Hippocampal formation (tissue), 2 donors: ENCODE data around the gene BLOC1S3.

Source experiments
- DNase-seq, 2 donors: peaks; one replicate each; lab custom pipeline; 2025; lab: John Stamatoyannopoulos, UW

BLOC1S3 gene

DNA sequence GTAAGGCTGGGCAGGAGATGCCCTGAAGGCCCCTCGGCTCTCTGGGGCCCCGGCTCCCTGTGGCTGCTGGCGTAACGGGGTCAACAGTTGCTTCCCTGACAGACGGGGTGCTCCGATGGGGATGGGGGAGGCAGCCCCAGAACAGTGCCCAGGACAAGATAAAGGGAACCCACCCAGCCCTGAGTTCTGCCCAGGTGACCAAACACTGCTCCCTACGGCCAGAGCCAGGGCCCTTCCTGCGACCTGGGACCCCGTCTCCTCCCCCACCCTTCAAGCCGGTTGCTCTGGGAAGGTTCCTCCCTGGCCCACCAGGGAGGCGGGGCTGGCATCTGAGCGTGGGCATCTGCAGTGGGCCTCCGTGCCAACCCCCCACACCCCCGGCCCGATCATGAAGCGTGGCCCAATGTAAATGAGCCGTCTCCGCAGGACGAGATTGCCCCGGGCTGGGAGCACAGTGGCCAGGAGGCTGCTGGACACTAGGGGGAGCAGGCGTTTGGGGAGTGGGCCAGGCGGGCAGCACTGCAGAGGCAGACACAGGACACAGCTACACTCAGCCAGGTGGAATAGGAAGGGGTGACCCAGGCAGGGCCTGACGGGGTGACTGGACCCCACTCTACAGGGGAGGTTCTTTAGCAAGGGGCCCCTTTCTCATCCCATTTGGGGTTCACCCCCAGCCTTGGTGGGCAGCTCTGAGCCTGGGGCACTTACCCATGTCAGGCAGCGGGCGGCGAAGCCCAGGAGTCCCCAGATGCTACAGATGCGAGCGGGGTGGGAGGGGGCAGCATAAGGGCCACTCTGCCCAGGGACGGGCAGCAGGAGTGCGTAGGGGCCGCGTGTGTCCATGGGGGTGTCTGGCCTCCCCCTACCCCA lies 16.6 kb upstream of the BLOC1S3 start:
- no peak for DNase-seq

DNA sequence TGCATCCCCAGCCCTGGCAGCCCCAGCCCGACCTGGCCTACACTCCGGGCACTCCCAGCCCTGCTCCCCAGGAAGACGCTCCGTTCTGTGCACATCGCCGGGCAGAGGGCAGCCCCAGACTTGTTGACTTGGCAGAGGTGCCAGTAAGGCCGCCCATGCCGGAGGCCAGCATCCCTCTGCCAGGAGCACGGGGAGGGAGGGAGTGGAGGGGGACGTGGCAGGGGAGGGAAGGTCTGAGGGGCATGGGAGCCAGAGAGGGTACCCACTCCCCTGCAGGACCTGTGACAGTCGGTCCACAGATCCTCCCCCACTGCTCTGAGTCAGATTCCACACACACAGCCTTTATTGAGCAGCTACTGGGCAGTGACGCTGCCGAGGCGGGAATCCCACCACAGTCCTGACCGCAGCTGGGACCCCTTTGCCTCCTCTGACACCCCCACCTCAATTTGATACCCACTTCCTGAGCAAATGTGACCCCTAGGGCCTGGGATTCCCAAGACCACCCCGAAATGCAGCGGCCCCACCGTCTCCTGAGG lies 15.9 kb upstream of the BLOC1S3 start:
- DNase-seq = peak in 1 of 2 donors; percentile 51

DNA sequence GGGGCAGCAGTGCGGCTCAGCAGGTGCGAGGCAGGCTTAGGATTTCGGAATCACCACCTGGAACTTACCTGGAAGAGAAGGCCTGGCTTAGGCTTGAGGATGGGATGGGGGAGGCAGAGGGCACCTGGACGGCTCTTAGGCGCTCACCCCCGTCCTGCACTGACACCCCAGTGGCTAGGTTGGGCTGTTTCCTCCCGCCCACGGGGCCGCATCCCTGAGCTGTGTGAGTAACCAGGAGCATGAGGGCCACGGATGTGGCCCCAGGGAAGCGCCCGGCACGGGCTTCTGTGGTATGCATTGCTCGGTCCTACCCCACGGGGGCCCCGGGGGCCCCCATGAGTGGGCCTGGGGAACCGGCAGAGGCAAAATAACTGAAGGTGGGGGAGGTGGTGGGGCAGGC lies 15.4 kb upstream of the BLOC1S3 start:
- no peak for DNase-seq

DNA sequence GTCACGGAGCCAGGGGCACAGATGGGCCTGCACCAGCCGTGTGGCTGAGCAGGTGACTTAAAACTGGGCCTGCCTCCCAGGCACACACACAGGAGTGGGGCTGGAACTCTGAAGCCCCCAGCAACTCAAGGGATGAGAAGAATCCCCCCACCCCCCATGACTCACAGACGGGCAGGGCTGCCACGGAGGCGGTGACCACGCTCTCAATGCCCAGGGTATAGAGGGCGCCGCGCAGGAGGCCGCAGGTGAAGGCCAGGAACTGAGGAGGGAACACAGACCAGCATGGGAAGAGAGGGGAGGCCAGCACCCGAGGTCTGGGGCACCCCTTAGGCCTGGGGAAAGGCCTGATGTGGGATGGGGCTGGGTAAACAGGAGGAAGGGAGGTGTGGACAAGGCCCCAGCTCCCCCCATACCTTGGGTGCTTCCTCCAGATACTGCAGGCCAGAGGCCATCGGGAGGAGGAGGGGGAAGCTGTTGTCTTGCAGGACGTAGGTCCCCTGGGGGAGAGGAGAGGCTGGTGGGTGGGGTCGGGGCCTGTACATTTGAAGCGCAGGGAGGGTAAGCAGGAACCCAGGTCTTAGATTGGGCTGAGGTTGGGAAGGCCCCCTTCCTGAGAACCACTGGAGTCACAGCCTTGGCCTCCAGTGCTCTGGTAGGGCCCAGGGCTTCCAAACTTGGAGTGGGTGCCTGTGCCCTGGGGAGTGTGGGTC lies 14.7 kb upstream of the BLOC1S3 start:
- DNase-seq = no peak

DNA sequence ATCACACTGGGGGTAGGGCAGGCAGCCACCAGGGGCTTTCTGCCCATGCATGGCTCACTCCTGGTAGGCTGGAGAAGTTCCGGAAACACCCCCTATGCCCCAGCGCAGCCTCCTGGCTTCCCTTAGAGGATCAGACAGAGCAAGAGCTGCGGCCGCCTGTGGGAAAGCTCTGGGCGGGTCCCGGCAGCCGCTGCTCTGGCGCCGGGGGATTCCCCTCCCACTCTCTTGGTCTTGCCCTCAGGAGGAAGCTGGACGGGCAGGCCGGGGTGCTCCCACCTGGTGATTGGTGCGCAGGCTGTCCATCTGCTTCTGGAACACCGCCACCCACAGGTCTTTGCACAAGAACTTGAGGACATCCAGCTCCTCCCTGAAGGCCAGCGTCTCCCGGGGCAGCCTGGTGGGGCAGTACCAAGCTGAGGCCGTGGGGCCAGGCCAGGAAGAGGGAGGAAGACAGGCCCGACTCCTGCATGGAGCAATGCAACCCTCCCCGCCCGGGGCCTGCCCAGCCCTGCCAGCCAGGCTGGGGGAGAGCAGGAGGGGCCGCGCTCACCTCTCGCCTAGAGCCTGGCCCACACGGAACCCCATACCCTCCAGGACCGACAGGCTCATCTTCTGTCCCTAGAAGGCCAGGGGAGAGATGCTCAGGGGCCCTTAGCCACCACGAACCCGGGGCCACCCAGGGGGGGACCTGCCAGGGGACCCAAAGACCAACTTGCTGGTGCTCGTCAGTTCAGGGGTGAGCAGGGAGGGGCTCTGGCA lies 13.8 kb upstream of the BLOC1S3 start:
- DNase-seq = no peak

DNA sequence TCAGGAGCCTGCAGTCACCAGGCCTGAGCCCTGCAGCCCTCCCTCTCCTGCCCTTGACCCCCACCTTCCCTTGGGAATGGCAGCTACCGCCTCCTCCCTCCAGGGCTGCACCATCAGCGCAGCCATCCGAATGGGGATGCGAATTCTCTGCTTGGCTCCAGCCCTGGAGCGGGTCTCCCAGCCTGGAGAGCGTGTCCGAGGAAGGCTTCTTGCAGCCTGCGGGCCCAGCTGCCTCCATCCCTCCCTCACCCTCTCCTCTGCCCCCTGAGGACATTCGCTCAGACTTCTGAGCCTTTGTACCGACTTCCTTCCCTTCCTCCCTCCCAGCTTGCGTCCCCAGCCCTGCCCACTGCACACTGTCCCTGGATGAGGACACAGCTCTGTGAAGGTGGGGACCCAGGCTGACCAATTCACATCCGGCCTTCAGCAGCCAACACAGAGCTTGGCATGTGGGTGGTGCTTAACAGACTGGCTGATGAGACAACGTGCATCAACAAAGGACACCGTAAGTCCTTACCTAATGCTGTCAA lies 11.8 kb upstream of the BLOC1S3 start:
- no peak for DNase-seq

DNA sequence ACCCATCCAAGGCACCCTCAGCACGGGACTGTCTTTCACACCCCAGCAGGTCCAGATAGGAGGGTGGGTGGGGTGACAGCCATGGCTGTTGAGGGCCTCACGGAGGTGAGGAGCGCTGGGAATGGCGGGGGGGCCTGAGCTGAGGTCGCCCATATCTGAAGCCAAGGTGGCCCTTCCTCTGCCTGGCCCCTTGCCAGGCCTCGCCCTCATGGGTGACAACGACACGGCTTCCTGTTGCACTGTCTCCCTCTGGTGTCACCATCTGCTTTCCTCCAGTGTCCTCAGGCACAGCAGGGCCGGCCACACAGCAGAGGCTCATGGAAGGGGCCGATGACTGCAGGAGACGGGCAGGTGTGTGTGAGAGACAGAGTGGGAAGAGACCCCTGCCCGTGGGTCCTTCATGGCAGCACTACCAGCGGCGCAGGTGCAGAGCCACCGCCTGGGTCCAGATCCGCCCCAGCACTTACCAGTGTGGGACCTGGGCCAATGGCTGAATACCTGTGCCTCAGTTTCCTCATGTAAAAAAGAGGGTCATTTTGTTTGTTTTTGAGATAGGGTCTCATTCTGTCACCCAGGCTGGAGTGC lies 9.7 kb upstream of the BLOC1S3 start:
- DNase-seq = no peak

DNA sequence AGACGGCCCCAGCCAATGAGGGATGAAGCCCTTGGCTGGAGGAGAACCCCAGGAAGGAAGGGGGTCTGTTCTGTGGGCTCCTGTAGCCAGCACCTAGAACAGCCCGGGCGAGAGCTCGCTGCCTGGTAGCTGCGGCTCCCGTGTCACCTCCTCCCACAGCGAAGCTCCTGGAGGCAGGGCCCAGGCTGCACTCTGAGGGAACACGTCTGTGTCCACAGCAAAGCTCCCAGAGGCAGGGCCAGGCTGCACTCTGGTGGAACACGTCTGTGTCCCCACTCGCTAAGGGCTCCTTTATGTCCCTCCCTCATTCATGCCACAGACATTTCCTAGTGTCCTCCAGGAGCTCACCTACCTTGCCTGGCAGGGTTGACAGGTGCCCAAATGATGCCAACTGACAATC lies 9.0 kb upstream of the BLOC1S3 start:
- DNase-seq = no peak

DNA sequence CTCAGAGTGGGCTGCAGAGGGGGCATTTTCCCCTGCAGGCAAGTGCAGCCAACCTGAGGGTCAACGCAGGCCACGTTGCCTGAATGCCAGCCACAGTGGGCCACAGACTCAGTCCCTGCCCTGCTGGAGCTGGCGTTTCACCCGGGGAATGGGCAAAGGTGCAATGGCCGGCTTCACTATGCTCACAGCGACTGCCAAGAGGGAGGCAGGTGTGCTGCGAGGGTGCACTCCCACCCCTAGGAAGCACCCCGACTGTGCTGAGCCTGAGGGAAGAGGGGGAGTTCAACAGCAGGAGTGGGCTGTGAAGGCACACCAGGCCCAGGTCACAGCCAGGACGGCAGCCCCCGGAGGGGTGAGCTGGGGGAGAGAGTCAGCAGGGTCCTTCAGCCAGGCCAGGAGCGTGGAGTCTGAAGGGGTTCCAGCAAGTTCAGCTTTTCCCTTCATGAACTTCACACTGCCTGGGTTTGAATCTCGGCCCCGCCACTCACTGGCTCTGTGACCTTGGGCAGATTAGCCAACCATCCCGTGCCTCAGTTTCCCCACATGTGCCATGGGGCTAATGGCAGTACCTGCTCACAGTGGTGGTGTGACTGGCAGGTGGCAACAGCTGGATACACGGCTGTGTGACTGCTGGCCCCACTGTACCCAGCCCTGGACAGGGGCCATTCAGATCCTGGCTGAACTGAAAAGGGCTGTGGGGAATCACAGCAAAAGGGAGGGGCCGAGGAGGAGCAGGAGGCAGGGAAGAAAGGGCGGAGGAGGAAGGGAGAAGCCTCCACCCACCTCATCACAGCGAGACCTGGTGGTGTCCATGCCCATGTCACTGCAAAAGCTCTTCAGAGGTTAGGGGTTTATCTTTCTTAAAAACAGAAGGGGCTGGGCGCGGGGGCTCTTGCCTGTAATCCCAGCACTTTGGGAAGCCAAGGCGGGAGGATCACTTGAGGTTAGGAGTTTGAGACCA lies 8.2 kb upstream of the BLOC1S3 start:
- DNase-seq = no peak

DNA sequence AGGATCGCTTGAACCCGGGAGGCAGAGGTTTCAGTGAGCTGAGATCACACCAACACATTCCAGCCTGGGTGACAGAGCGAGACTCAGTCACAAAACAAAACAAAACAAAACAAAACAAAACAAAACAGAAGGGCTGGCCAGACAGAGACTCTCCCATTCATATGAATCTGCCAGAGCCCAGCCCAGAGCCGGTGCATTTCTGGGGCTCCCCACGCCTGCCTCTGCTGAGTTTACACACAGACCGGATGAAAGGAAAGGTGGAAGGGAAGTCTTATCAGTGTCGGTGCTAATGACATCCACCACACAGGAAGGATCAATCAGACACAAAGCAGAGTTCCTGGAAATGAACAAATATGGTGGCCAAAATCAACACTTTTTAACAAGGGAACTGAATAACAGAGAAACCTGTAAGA lies 7.4 kb upstream of the BLOC1S3 start:
- no peak for DNase-seq

DNA sequence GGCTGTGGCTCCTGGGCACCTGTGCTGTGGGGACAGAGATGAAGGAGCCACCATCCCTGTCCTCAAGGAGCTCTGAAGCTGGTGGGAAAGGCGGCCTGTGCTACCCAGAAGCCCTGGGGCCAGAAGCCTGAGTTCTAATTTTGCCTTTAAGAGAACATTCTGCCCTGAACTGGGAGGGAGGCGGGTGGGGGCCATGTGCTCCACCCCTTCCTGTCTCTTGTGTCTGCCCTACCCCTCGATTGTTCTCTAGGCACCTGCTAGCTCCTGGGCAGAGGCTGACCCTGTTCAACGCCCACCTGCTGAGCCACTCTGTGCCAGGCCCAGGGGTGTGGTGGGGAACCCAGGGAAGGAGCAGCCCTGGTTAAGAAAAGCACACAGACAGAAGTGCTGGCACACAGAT lies 6.4 kb upstream of the BLOC1S3 start:
- DNase-seq = no peak

DNA sequence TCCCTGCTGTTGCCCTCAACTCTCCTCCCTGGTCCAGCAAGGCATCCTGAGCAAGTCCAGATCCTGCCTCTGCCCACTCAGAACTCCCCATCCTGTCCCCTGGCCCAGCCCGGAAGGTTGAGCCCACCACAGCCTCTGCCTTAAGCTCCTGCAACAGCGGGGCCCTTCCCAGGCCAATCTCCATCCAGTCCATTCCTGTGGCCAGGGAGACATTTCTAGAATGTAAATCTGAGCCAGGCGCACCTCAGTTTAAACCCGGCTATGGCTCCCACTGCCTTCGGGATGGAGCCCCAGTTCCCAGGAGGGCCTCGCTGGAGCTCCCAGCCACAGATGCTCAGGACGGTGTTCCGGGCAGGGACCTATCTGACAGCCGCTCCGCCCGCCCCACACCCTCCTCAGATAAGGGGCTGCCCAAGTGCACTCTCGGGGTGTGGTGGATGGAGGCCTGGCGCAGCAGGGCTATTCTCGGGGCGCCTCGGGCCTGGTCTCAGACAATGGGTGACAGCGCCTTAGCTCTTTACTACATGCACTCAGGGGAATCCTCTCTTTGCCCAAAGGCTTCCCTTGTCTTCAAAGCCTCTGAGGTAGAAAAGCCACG lies 5.9 kb upstream of the BLOC1S3 start:
- DNase-seq = no peak

DNA sequence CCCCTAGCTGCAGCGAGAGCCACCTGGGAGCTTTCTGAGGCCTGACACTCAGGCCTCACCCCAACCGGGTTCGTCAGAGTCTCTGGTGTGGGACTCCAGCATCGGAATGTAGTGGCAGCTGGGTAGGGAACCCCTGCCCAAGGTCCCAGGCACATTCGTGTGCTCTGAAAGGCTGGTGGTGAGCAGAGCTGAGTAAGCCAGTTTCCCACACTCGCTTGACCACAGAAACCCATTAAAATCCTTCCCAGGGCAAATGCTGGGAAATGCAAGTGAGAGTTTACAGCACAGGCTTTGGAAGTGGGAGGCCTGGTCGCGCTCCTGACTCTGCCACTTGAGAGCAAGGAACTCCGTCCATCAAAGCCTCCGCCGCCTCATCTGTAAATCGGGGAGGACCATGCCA lies 4.8 kb upstream of the BLOC1S3 start:
- DNase-seq = no peak

DNA sequence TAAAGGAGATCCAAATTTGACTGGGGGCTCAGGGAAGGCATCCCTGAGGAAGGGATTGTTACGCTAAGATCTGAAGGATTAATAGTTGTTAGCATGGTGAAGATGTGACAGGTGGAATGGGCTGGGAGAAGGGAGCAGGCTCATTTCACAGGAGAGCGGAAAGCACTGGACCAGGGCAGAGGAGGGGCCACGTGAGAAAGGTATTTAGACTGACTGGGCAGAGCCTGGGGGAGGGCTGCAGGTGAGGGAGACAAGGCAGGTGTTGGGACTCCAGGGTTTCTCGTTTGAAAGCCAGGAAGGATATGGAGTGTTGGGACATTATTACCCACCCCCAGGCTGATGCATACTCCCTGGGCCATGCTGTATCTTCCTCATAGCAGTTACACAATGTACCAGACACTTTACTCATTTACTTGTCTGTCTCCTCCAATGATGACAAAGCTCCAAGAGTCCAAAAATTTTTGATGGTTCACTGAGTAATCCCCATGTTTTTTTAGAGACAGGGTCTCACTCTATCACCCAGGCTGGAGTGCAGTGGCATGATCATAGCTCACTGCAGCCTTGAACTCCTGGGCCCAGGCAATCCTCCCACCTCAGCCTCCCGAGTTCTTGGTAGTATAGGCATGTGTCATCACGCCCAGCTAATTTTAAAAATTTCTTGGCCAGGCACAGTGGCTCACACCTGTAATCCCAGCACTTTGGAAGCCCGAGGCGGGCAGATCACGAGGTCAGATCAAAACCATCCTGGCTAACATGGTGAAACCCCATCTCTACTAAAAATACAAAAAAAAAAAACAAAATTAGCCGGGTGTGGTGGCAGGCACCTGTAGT lies 2.9 kb upstream of the BLOC1S3 start:
- DNase-seq = no peak

DNA sequence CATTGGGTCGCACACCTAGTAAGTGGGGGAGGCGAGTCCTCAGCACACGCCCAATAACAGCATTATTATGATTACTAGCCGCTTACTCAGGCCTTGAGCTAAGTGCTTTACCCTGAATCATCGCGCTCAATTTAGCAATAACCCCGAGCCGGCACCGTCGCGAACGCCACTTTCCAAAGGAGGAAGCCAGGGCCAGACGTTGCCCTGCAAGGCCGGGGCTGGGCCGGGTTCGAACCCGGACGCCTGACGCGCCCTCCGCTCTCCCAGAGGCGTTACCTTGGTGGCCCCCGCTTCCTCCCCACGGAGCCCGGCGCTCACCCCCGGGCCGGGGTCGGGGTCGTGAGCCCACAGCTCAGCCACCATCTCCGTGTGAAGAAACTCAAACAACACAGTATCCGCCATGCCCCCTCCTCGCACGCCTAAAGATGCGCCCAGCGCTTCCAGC lies 745 bp upstream of the BLOC1S3 start, which contains the start of gene TRAPPC6A:
TRAPPC6A (minus strand) TSS at position 421 of the 445 bp plus-strand sequence; CDS start at position 402, 19 bp downstream.
- no peak for DNase-seq

DNA sequence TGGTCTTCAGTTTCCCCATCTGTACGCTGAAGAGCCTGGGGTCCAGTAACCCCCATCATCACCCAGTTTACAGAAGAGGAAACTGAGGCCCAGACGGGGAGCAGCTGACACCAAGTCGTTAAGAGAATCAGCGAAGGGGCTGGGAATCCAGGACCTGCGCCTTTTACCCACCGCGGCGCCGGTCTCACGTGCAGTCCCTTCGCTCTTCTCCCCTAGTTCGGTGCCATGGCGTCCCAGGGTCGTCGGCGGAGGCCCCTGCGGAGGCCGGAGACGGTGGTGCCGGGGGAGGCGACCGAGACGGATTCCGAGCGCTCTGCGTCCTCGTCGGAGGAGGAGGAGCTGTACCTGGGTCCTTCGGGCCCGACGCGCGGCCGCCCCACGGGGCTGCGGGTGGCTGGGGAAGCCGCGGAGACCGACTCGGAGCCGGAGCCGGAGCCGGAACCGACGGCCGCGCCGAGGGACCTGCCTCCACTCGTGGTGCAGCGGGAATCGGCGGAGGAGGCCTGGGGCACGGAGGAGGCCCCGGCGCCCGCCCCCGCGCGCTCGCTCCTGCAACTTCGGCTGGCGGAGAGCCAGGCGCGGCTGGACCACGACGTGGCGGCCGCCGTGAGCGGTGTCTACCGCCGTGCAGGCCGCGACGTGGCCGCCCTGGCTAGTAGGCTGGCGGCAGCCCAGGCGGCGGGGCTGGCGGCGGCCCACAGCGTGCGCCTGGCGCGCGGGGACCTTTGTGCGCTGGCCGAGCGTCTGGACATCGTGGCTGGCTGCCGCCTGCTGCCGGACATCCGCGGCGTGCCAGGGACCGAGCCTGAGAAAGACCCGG lies 698 bp downstream of the BLOC1S3 start:
- no peak for DNase-seq

DNA sequence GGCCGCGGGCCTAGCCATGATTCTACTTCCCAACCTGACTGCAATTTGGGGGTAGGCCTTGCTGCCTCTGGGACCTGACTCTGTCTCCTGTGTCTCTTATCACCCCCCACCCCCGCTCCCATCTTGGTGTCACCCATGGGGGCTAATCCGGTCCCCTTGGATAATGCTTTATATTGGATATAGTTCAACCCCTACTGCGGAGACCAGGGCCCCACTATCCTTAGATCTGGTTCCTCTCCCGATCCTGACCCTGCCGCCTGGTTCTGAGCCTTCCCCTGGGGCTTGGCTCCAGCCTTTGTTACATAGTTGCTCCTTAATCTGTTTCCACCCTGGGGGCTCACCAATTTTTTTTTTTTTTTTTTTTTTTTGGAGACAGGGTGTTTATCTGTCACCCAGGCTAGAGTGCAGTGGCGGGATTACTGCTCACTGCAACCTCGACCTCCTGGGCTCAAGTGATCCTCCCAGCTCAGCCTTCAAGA lies 1.3 kb downstream of the BLOC1S3 start:
- DNase-seq = no peak

DNA sequence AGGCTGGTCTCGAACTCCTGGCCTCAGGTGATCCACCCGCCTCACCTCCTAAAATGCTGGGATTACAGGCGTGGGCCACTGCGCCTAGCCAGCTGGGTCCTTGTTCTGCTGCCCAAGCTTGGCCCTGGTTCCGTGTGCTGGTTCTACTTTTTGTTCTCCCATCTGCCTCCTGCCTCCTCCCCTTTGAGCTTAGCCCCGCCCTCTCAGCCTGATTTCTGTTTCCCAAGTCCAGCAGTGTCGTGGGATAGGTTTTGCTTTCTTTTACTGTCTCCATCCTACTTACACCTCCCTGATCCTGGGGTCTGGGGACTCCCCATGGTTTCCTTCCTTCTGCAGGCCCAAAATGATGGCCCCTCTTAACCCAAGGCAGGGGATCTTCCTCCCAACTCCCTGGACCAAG lies 2.4 kb downstream of the BLOC1S3 start:
- no peak for DNase-seq
